K562 (cell line): Measurements from ENCODE around the gene BLM. TPM values are rescaled to one million over a fixed set of nuclear protein-coding genes. Genes with fewer than 3 reads are reported as not detected.
A peak's percentile ranks its signal among the peaks of the same experiment; 100 is the strongest.

Source experiments
- ADNP ChIP-seq: fragments of 200-800 bp; sonication (Bioruptor generic); IDR thresholded peaks from 2 replicates; pipeline ENCODE4 v1.6.1; 2016; ENCODE audit warnings: missing genetic modification characterization, missing compliant biosample characterization
- ASH1L ChIP-seq: fragments of 450-650 bp; IDR thresholded peaks from 2 replicates; pipeline ENCODE4 v1.6.1; 2018; ENCODE audit warnings: borderline replicate concordance, mild to moderate bottlenecking, low read depth; ENCODE audit not compliant: partially characterized antibody
- BRCA1 ChIP-seq, 2 experiments: fragments of 450-650 bp in 1 of 2; sonication (generic) in 1 of 2; formaldehyde crosslinking in 1 of 2; IDR thresholded peaks; 2 replicates each; pipeline versions ENCODE4 v1.5.0 to v1.6.1; 2017 to 2020; ENCODE audit warnings: mild to moderate bottlenecking in 1 of 2, missing genetic modification reagents in 1 of 2
- ETV6 ChIP-seq, 3 experiments: fragments of 150-350 bp in 1 of 3; sonication (generic) in 1 of 3; formaldehyde crosslinking in 1 of 3; IDR thresholded peaks; 2 replicates each; pipeline versions ENCODE4 v1.6.1 to v1.8.0; 2014 to 2022; ENCODE audit warnings: borderline replicate concordance in 2 of 3, low read depth in 2 of 3, antibody characterized with exemption in 1 of 3, low read length in 1 of 3, mild to moderate bottlenecking in 1 of 3, missing genetic modification reagents in 1 of 3
- EZH2 ChIP-seq: IDR thresholded peaks from 2 replicates; pipeline ENCODE4 v1.6.1; 2012; ENCODE audit warnings: low read depth, mild to moderate bottlenecking, inconsistent platforms, low read length, borderline replicate concordance
- FOXK1 ChIP-seq: sonication (generic); formaldehyde crosslinking; IDR thresholded peaks from 2 replicates; pipeline ENCODE4 v1.8.0; 2022; ENCODE audit warnings: missing genetic modification reagents, mild to moderate bottlenecking, borderline replicate concordance
- FOXP1 ChIP-seq: sonication (generic); formaldehyde crosslinking; IDR thresholded peaks from 2 replicates; pipeline ENCODE4 v1.8.0; 2022; ENCODE audit warnings: mild to moderate bottlenecking, missing genetic modification reagents
- GATA2 ChIP-seq: sonication (generic); formaldehyde crosslinking; IDR thresholded peaks from 2 replicates; pipeline ENCODE4 v1.4.0; 2020; ENCODE audit warnings: mild to moderate bottlenecking, missing genetic modification reagents
- HDAC6 ChIP-seq: IDR thresholded peaks from 2 replicates; pipeline ENCODE4 v1.6.1; 2012; ENCODE audit warnings: low read depth, mild to moderate bottlenecking, control low read depth, inconsistent platforms, low read length, moderate library complexity
- HNRNPK ChIP-seq: fragments of 200-400 bp; formaldehyde crosslinking; IDR thresholded peaks from one replicate; pipeline ENCODE4 v1.6.1; 2018; ENCODE audit warnings: mild to moderate bottlenecking, low read depth, low read length; ENCODE audit not compliant: poor library complexity, severe bottlenecking
- HNRNPLL ChIP-seq: fragments of 200-400 bp; formaldehyde crosslinking; IDR thresholded peaks from 2 replicates; pipeline ENCODE4 v1.6.1; 2017; ENCODE audit warnings: low read length, low read depth, mild to moderate bottlenecking; ENCODE audit not compliant: poor library complexity, severe bottlenecking
- ILF3 ChIP-seq: fragments of 450-650 bp; IDR thresholded peaks from 2 replicates; pipeline ENCODE4 v1.6.1; 2018; ENCODE audit warnings: antibody characterized with exemption, mild to moderate bottlenecking, moderate library complexity, borderline replicate concordance
- KAT8 ChIP-seq: fragments of 450-650 bp; IDR thresholded peaks from 2 replicates; pipeline ENCODE4 v1.6.1; 2016; ENCODE audit warnings: low read depth, mild to moderate bottlenecking
- PATZ1 ChIP-seq: fragments of 250-450 bp; sonication (Bioruptor Pico); IDR thresholded peaks from 2 replicates; pipeline ENCODE4 v1.5.0; 2020; ENCODE audit warnings: mild to moderate bottlenecking, borderline replicate concordance
- PHF21A ChIP-seq: fragments of 450-650 bp; IDR thresholded peaks from 2 replicates; pipeline ENCODE4 v1.6.1; 2017; ENCODE audit warnings: low read depth, borderline replicate concordance
- RHOXF2B ChIP-seq: fragments of 250-450 bp; sonication (Bioruptor Pico); conservative IDR thresholded peaks from 2 replicates; pipeline ENCODE4 v1.5.1; 2021
- SFPQ ChIP-seq: fragments of 200-400 bp; formaldehyde crosslinking; IDR thresholded peaks from 2 replicates; pipeline ENCODE4 v1.6.1; 2017; ENCODE audit warnings: mild to moderate bottlenecking, low read depth, low read length, moderate library complexity
- SMC3 ChIP-seq: conservative IDR thresholded peaks from 2 replicates; pipeline ENCODE4 v1.6.1; 2011; ENCODE audit warnings: low read depth, low read length, improper control_type of control experiment; ENCODE audit not compliant: insufficient read depth
- SRSF9 ChIP-seq: fragments of 200-400 bp; formaldehyde crosslinking; IDR thresholded peaks from 2 replicates; pipeline ENCODE4 v1.6.1; 2017; ENCODE audit warnings: low read depth, low read length, borderline replicate concordance
- XRCC5 ChIP-seq: fragments of 200-400 bp; formaldehyde crosslinking; IDR thresholded peaks from 2 replicates; pipeline ENCODE4 v1.6.1; 2017; ENCODE audit warnings: low read depth, mild to moderate bottlenecking, low read length
- YY1 ChIP-seq, 3 experiments: IDR thresholded peaks; 2 replicates each; pipeline ENCODE4 v1.6.1; 2011; ENCODE audit warnings: low read length in 2 of 3, mild to moderate bottlenecking in 2 of 3, moderate library complexity in 2 of 3, borderline replicate concordance in 1 of 3, control low read depth in 1 of 3, low read depth in 1 of 3; ENCODE audit not compliant: insufficient read depth in 3 of 3, insufficient replicate concordance in 2 of 3, control insufficient read depth in 1 of 3, insufficient read length in 1 of 3; ENCODE audit errors: extremely low read depth in 1 of 3
- ZFP1 ChIP-seq: fragments of 450-650 bp; formaldehyde crosslinking; IDR thresholded peaks from 2 replicates; pipeline ENCODE4 v1.4.0; 2020; ENCODE audit warnings: mild to moderate bottlenecking, mixed read lengths
- ZFP30 ChIP-seq: fragments of 250-450 bp; sonication (Bioruptor Pico); IDR thresholded peaks from 2 replicates; pipeline ENCODE4 v1.8.0; 2022; ENCODE audit warnings: moderate library complexity, mild to moderate bottlenecking, inconsistent platforms, borderline replicate concordance
- ZNF174 ChIP-seq: fragments of 250-450 bp; sonication (Bioruptor Pico); IDR thresholded peaks from 2 replicates; pipeline ENCODE4 v1.4.0; 2020; ENCODE audit warnings: mild to moderate bottlenecking
- ZNF551 ChIP-seq: fragments of 250-450 bp; sonication (Bioruptor Pico); IDR thresholded peaks from 2 replicates; pipeline ENCODE4 v1.5.0; 2021; ENCODE audit warnings: mild to moderate bottlenecking, moderate library complexity
- polyA plus RNA-seq, 8 experiments: library from polyadenylated mRNA; depleted of rRNA in 4 of 8; stranded (reverse) in 5 of 8; unstranded in 3 of 8; fragments of >200 nt; fragmentation: Nextera tagmentation in 2 of 8; fragmentation: Illumina TruSeq in 1 of 8; extraction: Ambion mirVana in 2 of 8; extraction: Trizol in 1 of 8; gene quantifications; 2 replicates each; pipeline versions ENCODE4 v1.2.1 to v1.2.3, GENCODE V29; 2011 to 2014; ENCODE audit warnings: inconsistent platforms in 1 of 8, missing spikeins in 1 of 8
- total RNA-seq, 7 experiments: library from RNA; depleted of rRNA in 6 of 7; stranded (reverse); fragments of >200 nt in 6 of 7; fragmentation: Illumina TruSeq in 2 of 7; extraction: Trizol in 2 of 7; gene quantifications; 2 replicates each; pipeline versions ENCODE4 v1.2.1 to v1.2.3, GENCODE V29; 2011 to 2021; ENCODE audit warnings: low replicate concordance in 1 of 7

BLM gene
- total and polyA plus RNA-seq, 9 of the 15 experiments (the other 6 are each of a cell fraction or from before 2014, with no cell fraction given) = 21.0 to 56.0 (median 43.9) TPM

- no peak for TF ChIP-seq HNRNPK
- no peak for TF ChIP-seq SFPQ
- TF ChIP-seq ZFP30 (CRISPR knock-in tag) = no peak
- peak; percentile 88 for TF ChIP-seq GATA2 (CRISPR knock-in tag)
- TF ChIP-seq XRCC5 = peak; percentile 46; the same call in 1 of the 2 replicates
- no peak for TF ChIP-seq HDAC6
- no peak for TF ChIP-seq SRSF9
- TF ChIP-seq FOXK1 = peak; percentile 88; the same call in 1 of the 2 replicates
- TF ChIP-seq ETV6 (IDR thresholded peaks at IDR 0.05; ENCODE audit: borderline replicate concordance in 1 of 2, low read depth in 2 of 2, low read length in 1 of 2) = no peak
- no peak for TF ChIP-seq ETV6 (CRISPR knock-in tag; IDR thresholded peaks at IDR 0.05; ENCODE audit: borderline replicate concordance)
- no peak for TF ChIP-seq ASH1L
- TF ChIP-seq ILF3 = no peak
- TF ChIP-seq PATZ1 = no peak
- no peak for TF ChIP-seq FOXP1 (CRISPR knock-in tag)
- no peak for TF ChIP-seq ZNF174 (CRISPR knock-in tag)
- TF ChIP-seq EZH2 = no peak
- TF ChIP-seq RHOXF2B (CRISPR knock-in tag) = no peak
- TF ChIP-seq ZNF551 (CRISPR knock-in tag) = no peak
- no peak for TF ChIP-seq HNRNPLL
- TF ChIP-seq ZFP1 (CRISPR knock-in tag) = no peak
- no peak for TF ChIP-seq BRCA1 (IDR thresholded peaks at IDR 0.05)
- no peak for TF ChIP-seq BRCA1 (CRISPR knock-in tag; IDR thresholded peaks at IDR 0.05)
- no peak for TF ChIP-seq ADNP
- TF ChIP-seq SMC3 = no peak
- TF ChIP-seq PHF21A = no peak
- TF ChIP-seq KAT8 = no peak
- TF ChIP-seq YY1 (IDR thresholded peaks at IDR 0.05; ENCODE audit: borderline replicate concordance in 1 of 3, control insufficient read depth in 1 of 3, extremely low read depth in 1 of 3, insufficient read depth in 3 of 3, insufficient read length in 1 of 3, insufficient replicate concordance in 2 of 3, low read depth in 1 of 3, low read length in 2 of 3) = no peak
Observed at GRCh38 chr15:90840954-90841353, 123.8 kb downstream of the BLM start (continued).
